ENCODE data around the gene ATP6V1F. TPM values are rescaled to one million over a fixed set of nuclear protein-coding genes. Genes with fewer than 3 reads are reported as not detected.

The ATP6V1F gene
- total RNA-seq, 1 donor from 2014 or later = 89.6 TPM

- intact Hi-C loops (cut with DNase I) = loop anchor here (10.0 kb wide), 1 partner anchor 119 kb away; no protein-coding TSS in a partner anchor
- ATAC-seq (peak; percentile 4), DNase-seq (ENCODE audit: low spot score) (no peak)
These were observed 855 bp downstream of the ATP6V1F start for GRCh38 chr7:128863433-128863989.

GRCh38 chr7:128865303-128865702 is 2.6 kb downstream of the ATP6V1F start:
- intact Hi-C loops (cut with DNase I) = loop anchor here (10.0 kb wide), 1 partner anchor 121 kb away; no protein-coding TSS in a partner anchor
- DNase-seq (ENCODE audit: low spot score) = no peak
- ATAC-seq = no peak

GRCh38 chr7:128865996-128866877 is 3.6 kb downstream of the ATP6V1F start:
- DNase-seq (ENCODE audit: low spot score) (no peak), ATAC-seq (no peak)
- intact Hi-C loops (cut with DNase I) = loop anchor here (10.0 kb wide), 1 partner anchor 121 kb away; no protein-coding TSS in a partner anchor

- intact Hi-C loops (cut with DNase I) = loop anchor here (10.0 kb wide), 1 partner anchor 122 kb away; no protein-coding TSS in a partner anchor
- DNase-seq (ENCODE audit: low spot score) (no peak), ATAC-seq (no peak)
These were observed 4.6 kb downstream of the ATP6V1F start for GRCh38 chr7:128867241-128867640.

GRCh38 chr7:128867842-128868623 is 5.4 kb downstream of the ATP6V1F start:
- ATAC-seq = no peak
- intact Hi-C loops (cut with DNase I) = loop anchor here (10.0 kb wide), 1 partner anchor 123 kb away; no protein-coding TSS in a partner anchor
- DNase-seq (ENCODE audit: low spot score) = no peak

- ATAC-seq = no peak
- intact Hi-C loops (cut with DNase I) = loop anchor here (10.0 kb wide), 1 partner anchor 124 kb away; no protein-coding TSS in a partner anchor
- no peak for DNase-seq (ENCODE audit: low spot score)
These were observed 6.0 kb downstream of the ATP6V1F start for GRCh38 chr7:128868624-128869137.

GRCh38 chr7:128869138-128869943 is 6.7 kb downstream of the ATP6V1F start:
- intact Hi-C loops (cut with DNase I) = loop anchor here (10.0 kb wide), 1 partner anchor 125 kb away; no protein-coding TSS in a partner anchor
- peak; percentile 72 for ATAC-seq
- DNase-seq (ENCODE audit: low spot score) = no peak

GRCh38 chr7:128869944-128870285 is 7.3 kb downstream of the ATP6V1F start:
- intact Hi-C loops (cut with DNase I) = loop anchor here (10.0 kb wide), 1 partner anchor 125 kb away; no protein-coding TSS in a partner anchor
- ATAC-seq = no peak
- DNase-seq (ENCODE audit: low spot score) = no peak

- ATAC-seq (no peak), DNase-seq (ENCODE audit: low spot score) (no peak)
- intact Hi-C loops (cut with DNase I) = no loop called here
These were observed 8.4 kb downstream of the ATP6V1F start for GRCh38 chr7:128871050-128871449.

GRCh38 chr7:128872394-128872824 is 9.8 kb downstream of the ATP6V1F start:
- no peak for ATAC-seq
- intact Hi-C loops (cut with DNase I) = no loop called here
- no peak for DNase-seq (ENCODE audit: low spot score)

GRCh38 chr7:128873234-128873633 is 10.6 kb downstream of the ATP6V1F start:
- ATAC-seq (no peak), DNase-seq (ENCODE audit: low spot score) (no peak)
- intact Hi-C loops (cut with DNase I) = no loop called here

GRCh38 chr7:128874140-128875031 is 11.7 kb downstream of the ATP6V1F start:
- DNase-seq (ENCODE audit: low spot score) (no peak), ATAC-seq (no peak)
- intact Hi-C loops (cut with DNase I) = no loop called here

GRCh38 chr7:128875523-128875948 is 12.9 kb downstream of the ATP6V1F start:
- no peak for DNase-seq (ENCODE audit: low spot score)
- intact Hi-C loops (cut with DNase I) = no loop called here
- ATAC-seq = no peak

- intact Hi-C loops (cut with DNase I) = no loop called here
- ATAC-seq (no peak), DNase-seq (ENCODE audit: low spot score) (no peak)
These were observed 13.5 kb downstream of the ATP6V1F start for GRCh38 chr7:128876127-128876526.

GRCh38 chr7:128876586-128876977 is 13.9 kb downstream of the ATP6V1F start:
- ATAC-seq (no peak), DNase-seq (ENCODE audit: low spot score) (no peak)
- intact Hi-C loops (cut with DNase I) = no loop called here

GRCh38 chr7:128876978-128877755 is 14.5 kb downstream of the ATP6V1F start:
- intact Hi-C loops (cut with DNase I) = no loop called here
- ATAC-seq (no peak), DNase-seq (ENCODE audit: low spot score) (no peak)

- intact Hi-C loops (cut with DNase I) = no loop called here
- ATAC-seq (no peak), DNase-seq (ENCODE audit: low spot score) (no peak)
These were observed 15.1 kb downstream of the ATP6V1F start for GRCh38 chr7:128877756-128878120.
